HG02763 (cell line): ENCODE data around the gene CMTR1.
"Not testable (repeated sequence)": the region's sequence is repeated elsewhere in the genome, so short reads cannot be mapped to it uniquely, and the experiment has no call there.

Experiments used
- ATAC-seq: cut with Tn5 transposase; IDR thresholded peaks from one replicate; pipeline ENCODE4 v1.9.1; 2021; ENCODE audit warnings: mild to moderate bottlenecking, moderate library complexity; ENCODE audit not compliant: unreplicated experiment

The CMTR1 gene

DNA sequence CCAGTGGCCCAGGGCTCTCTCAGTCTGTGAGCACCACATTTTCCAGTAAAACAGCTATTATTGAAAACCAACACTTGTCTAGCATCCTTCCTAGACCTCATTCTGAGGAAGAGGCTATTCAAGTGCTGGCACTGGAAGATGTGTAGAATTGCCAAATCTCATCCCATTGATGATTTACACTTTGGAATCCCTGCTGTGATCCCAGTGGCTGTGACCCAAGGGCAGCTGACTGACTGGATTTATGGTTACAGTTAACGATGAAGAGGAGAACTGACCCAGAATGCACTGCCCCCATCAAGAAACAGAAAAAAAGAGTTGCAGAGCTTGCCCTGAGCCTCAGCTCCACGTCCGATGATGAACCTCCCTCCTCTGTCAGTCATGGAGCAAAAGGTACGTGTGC lies 2.4 kb downstream of the CMTR1 start:
- no peak for ATAC-seq

DNA sequence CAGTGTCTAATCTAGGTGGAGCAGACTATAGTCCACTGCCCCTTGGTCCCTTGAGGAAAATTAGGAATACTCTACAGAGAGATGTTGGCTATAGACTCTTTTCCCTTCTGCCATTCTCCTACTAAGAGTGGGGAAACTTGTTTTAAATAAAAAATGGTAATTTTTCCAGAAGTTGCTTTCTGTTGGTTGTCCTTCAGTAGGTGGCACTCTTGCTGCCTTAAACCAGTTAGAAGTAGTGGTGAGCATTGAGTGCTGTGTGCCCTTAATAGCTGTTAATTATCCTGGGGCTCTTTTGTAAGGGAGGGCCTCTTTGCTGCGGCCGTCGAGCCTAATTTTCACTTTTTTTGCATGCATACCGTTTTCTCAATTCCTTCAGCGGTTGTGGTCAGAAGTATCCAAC lies 2.8 kb downstream of the CMTR1 start:
- no peak for ATAC-seq

DNA sequence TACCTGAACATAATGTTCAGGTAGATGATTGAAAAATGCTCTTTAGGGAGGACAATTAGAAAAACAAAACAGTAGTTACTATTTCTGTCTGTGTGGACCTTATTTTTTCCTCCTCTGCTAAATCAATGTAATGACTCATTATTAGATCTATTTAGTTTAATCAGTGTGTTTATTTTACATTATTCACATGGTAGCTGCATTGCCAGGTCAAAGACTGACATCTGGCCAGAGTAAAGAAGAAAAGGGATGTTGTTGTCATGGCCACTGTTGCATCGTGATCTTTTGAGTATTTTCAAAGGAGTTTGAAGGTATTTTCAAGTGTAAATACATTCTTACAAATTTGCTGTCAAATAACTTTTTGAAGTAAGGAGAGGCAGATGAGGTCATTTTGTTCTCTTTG lies 5.9 kb downstream of the CMTR1 start:
- ATAC-seq = no peak

DNA sequence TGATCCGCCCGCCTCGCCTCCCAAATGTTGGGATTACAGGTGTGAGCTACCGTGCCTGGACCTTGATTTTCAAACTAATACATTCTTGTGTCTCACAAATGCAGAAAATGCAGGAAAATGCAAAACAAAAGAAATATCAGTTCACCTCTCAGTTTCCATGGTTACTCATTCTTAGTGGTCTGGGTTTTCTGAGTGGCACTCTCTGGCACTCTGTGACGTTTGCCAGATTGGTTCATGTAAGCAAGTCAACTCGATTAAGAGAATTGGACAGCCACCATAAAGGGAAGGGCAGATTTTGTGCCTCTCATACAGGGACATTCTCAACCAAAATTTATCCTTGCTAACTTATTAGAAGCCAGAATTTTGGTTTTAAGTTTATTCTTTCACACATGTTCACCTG lies 8.6 kb downstream of the CMTR1 start:
- ATAC-seq = no peak

DNA sequence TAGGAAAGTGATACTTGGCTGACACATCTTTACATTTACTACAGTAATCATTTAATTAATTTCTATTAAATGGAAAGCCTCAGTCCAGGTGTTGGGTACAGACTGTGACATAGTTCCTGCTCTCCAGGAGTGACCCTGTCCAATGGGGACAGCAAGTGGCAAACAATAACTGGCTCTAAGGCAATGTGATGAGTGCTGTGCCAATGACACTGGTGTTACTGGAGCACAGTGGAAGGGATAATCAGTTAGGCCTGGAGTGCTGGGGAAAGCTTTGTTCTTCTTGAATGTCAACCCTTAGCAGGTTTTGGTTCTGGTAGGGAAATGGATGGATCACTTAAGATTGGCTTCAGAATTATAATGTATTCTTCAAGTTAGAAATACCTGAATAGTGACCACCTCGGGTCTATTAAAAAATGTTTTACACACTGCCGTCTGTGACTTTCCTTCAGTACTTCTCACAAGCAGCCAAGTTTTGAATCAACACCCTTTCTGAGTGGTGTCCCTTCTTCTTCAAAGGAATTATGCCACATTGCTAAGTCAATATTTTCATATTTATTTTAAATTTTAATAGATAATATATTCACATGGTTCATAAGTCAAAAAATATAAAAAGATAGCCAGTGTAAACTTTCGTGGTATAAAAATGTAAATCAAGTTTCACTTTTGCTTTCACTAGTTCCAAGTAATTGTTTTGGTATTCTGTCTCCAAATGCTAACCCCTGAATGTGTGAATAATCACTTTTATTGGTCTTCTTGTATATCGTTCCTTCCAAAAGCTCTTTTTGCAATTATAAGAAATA lies 9.6 kb downstream of the CMTR1 start:
- no peak for ATAC-seq

DNA sequence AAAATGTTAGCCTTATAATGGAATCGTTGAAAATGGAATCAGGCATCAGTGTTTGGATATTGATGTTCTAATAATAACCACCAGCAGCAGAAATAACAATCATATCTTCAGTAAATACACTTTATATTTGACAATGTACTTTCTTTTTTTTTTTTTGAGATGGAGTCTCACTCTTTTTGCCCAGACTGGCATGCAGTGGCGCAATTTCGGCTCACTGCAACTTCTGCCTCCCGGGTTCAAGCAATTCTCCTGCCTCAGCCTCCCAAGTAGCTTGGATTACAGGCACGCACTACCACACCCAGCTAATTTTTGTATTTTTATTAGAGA lies 10.2 kb downstream of the CMTR1 start:
- not testable (repeated sequence) for ATAC-seq

DNA sequence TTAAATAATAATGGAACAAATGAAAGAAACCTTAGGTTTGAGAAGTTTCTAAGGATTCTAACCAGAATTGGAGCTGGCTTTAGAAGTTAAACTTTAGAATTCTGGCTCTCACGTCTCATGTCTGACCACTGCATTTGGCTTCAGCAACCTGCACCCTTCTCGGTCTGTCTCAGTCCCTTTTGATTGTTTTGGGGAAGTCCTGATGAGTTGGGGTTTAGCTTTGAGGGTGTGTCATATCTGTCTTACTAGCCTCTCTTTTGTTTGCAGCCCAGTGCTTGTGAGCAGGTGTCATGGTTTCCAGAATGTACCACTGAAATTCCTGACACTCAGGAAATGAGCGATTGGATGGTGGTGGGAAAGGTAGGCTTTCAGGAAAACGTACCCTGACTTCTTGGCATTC lies 17.0 kb downstream of the CMTR1 start:
- ATAC-seq = no peak

DNA sequence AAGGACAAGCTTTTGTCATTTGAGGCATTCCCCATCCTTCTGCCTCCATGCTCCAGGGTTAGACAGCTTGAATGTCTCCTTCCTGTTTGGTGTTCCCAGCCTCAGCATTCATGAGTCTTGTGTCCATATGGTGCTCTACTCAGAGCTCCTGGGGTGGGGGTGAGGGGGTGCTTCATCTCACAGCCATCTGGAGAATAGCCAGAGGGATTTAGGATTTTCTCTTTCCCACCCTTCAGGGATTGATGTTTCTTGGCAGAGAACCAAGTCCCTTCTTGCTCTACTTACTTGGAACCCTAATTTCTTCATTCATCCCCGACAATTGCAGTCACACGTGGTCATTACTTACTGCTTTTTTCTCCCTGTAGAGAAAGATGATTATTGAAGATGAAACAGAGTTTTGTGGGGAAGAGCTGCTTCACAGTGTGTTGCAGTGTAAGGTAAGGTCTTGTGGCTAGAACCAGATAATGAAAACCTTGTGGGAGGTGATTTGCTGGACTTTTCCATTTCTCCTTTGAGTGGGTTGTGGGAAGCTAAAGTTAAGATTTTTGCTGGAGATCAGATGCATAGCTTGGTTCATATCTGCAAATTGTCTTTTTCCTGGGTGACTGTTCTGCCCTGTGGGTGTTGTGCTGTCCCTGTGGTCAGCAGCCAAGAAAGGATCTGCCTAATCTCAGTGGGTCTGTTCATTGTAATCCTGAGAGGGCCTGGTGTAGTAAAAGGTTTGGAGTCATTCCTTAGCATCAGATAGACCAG lies 18.6 kb downstream of the CMTR1 start:
- ATAC-seq = no peak

DNA sequence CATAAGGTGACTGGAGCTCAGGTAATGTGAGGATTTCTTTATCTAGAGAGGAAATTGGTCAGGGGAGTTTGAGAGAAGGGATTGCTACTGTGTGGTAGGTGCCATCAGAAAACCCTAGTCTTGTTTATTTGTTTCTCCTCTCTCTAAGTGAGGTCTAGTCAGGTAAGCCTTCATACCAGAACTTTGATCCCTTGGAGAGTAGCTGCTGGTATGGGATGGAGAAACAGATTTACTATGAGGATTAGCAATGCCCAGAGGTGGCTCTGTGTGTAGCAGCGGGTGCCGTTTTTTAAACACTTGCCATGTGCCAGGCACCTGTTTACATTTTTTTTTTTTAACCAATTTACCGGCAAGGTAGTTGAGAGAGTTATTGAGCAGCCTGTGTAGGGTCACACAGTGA lies 19.5 kb downstream of the CMTR1 start:
- no peak for ATAC-seq

DNA sequence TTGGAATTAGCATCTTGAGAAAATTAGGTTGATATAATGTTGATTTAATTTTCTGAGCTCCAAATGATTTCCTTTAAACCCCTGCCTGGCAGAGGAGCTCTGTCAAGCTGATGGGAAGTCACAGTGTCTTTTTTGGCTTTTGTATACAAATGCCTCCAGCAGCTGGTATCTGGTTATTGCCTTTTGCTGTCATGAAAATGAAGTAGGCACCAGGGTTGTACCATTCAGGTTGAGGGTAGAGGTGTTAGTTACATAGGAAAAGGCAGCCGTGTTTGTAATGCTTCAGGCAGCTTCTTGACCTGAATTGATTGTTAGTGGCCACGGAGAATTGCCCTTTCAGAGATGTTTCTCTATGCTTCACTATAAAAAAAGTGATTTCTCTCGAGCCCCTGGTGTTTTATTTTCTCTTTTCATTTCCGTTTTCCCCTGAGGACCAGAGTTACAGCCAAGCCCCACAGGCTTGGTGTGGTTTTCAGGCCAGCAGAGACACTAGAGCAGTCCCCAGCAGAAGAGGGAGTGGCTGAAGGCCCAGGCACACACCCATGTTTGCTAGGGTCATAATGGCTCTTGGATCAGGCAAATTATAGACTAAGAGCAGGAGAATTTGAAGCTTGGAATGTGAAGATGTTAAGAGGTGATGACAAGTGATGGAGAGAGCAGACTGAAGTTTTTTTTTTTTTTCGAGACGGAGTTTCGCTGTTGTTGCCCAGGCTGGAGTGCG lies 21.6 kb downstream of the CMTR1 start:
- ATAC-seq = no peak

DNA sequence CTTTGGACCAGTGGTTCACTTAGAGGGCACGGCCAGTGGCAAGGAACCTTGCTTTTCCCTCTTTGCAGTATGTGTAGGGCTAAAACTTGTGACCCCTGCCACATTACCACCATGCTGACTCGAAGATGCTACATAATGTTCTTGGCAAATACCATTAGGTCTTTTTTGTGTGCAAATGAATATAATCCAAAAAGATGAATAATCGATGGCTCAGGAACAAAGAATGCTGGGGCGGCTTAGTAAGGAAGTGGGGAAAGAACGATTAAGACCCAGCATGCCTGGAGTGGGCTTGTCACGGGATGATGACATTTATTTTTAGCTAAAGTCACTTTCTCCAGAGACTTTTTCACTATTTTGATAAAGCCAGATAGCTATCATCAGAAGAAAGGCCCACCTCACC lies 23.1 kb downstream of the CMTR1 start:
- no peak for ATAC-seq

DNA sequence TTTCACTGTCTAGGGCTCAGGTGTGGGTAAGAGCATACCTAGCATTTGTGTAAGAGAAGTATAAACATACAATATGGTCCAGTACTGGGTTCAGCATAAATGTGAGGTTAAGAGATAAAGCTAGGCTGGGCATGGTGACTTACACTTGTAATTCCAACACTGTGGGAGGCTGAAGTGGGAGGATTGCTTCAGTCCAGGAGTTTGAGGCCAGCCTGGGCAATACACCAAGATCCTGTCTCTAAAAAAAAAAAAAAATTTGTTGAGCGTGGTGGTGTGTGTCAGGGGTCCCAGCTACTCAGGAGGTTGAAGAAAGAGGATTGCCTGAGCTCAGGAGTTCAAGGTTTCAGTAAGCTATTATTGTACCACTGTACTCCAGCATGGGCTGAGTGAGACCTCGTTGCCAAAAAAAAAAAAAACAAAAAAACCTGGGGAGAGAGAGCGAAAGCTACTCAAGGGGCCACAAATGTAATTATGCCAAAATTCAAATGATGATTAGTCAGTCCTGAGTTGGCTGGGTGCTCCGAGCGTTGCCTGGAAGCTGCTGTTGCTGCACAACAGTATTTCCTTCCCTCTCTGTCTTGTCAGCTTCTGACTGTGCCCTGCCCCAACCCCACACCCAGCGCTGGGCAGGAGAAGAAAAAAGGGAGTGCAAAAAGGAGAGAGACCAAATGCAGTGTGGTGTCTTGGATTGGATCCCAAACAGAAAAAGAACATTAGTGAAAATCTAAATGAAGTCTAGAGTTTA lies 24.0 kb downstream of the CMTR1 start:
- no peak for ATAC-seq

DNA sequence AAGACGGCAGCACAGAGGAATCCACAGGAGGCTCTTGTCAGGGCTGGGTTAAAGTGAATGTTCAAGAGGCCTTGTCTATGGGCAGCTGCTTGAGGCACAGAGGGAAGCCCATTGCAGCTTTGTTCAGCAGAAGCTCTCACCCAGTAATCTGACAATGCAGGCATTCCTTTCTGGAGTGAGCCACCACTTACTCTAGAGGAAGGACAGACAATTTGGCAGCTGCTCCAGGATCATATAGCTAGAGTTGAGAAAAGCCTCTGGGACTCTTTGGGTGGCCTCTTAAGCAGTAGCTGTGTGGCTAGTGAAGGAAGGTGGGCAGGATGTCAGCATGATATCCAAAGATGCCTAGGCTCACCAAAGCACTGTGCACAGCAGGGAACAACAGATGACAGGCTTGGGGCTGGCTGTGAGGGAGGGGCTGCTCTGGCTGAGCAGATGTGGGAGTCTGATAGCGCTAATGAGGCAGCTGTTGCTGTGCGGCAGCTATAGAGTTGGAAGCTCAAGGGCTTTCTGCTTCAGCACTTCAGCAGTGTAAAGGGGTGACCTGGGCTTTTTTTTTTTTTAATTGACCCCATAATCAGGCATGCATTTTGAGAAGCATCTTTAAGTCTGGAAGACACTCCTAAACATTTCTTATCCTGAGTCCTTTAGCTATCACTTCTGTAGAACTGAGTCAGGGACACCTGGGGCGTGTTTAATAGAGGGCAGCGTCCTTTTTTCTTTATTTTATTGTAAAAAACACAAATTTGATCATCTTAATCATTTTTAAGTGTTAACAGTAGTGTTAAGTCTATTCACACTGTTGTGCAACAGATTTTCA lies 27.2 kb downstream of the CMTR1 start:
- ATAC-seq = no peak

DNA sequence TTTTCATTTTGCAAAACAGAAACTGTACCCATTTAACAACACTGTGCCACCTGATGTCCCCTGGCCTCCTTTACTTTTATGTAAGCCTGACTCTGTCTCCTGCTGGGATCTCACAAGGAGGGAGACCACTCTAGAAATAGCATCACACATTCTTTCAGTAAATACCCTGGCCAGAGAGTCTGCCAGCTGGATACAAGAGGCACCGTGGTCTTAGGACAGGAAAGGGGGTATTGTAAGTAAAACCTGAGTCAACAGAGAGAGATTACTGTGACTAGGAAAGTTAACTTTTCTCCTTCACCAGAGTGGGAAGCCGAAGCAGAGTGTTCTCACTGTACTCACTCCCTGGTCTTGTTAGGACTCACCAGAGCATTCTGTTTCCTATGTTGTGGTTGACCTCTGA lies 27.8 kb downstream of the CMTR1 start:
- ATAC-seq = no peak

DNA sequence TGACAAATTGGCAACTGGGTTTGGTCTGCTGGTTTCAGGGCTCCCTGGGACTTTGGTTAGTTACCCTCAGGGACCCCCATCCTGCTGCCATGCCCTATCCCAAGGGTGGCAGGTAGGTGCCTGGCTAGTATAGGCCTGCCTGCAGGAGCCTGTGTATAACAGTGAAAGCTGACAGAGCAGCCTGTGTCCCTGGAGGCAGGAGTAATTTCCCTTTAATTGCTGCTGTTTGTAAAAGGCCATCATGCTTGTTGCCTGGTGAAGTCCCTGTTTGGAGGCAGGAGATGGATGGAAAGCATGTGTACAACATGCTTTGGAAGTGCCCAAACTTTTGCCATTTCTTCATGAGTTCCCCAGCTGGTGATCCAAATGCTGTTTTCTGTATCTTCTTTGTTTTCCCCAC lies 30.1 kb downstream of the CMTR1 start:
- ATAC-seq = no peak

DNA sequence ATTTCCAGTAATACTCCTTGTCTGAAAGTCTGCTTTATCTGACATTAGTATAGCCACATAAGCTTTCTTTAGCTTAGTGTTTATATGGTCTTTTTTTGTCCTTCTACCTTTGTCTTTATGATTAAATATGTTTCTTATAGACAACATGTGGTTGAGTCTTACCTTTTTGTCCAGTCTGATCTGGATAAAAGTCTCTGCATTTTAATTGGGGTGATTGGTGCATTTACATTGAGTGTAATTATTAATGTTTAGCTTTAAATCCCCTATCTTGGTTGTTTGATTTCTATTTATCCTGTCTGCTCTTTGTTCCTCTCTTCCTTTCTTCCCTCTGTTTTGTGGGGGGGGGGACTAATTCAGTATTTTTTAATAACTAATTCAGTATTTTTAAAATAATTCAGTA lies 34.7 kb downstream of the CMTR1 start:
- no peak for ATAC-seq

DNA sequence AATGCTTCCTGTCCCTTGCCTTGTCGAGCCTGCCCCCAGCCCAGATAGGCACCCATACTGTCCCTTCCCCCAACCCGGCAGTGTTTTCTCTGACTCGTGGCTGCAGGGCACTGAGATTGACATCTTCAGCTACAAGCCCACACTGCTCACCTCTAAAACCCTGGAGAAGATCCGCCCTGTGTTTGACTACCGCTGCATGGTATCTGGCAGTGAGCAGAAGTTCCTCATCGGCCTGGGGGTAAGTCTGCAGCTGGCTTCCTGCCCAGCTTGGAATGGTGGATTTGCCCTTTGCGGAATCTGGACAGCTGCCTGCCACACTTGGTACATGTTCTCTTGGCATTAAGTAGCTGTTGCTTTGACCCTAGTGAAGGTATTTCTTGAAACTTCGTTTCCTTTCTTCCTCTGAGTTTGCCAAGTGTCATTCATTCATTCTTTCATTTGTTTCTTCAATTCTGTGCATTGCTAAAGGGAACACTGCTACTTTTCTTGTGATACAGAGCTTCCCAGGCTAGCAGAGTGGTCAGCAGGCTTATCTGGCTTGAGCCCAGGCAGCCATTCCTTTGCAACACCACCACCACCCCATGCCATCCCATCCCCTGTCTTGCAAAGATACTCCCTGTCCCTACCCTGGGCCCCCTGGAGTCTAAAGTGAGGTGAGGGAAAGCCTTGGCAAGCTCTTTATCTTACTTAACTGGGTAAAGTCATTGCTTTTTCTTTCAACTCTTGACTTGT lies 40.5 kb downstream of the CMTR1 start:
- no peak for ATAC-seq

DNA sequence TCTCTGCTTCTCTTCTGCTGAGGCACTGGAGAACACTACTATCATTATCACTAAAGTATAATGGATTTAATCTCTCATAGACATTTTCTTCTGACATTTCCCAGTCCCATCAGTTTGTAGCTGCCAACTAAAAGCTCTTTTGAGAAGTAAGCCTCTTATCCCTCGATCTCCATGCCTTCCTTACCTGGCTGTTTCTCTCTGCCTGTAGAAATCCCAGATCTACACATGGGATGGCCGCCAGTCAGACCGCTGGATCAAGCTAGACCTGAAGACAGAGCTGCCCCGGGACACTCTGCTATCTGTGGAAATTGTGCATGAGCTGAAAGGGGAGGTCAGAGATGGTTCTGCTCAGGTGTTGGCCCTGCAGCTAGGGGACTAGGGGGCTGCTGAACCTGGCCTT lies 41.3 kb downstream of the CMTR1 start:
- no peak for ATAC-seq

DNA sequence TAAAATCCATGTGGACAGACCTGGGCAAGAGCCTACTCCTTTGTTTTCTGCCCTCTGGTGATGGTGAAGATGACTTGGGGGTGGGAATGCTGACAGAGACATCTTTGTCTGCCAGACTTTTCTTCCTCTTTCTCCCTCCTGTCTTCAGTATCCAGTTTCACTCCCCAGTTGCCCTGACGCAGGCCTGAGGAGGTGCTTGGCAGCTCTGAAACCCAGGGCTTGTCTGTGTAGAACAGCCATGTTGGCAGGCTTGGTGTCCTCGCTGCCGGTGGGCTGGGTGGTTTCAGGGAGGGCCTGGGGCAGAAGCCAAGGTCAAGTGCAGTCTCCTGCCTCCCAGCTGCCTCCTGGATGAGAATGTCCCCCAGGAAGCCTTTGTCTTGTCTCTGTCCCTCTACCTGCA lies 44.2 kb downstream of the CMTR1 start:
- ATAC-seq = no peak
